Transverse colon (tissue), 4 donors: Measurements from ENCODE around the gene TAAR8.

Experiments used
- CTCF ChIP-seq, 5 experiments: fragments of 200-600 bp in 3 of 5; fragments of 450-650 bp in 2 of 5; sonication (generic) in 3 of 5; IDR thresholded peaks; 1 replicate in 2 of 5; 2 replicates in 3 of 5; pipeline ENCODE4 v1.5.1; 2016 to 2017; ENCODE audit warnings: antibody characterized with exemption in 5 of 5, inconsistent platforms in 3 of 5, mild to moderate bottlenecking in 2 of 5, moderate library complexity in 1 of 5
- EP300 ChIP-seq: sonication (generic); formaldehyde crosslinking; IDR thresholded peaks from one replicate; pipeline ENCODE4 v1.6.1; 2017; ENCODE audit warnings: antibody characterized with exemption, low read depth
- POLR2AphosphoS5 ChIP-seq, 3 donors: sonication (generic); formaldehyde crosslinking; IDR thresholded peaks; one replicate each; pipeline ENCODE4 v1.6.1; 2016; ENCODE audit warnings: antibody characterized with exemption in 3 of 3

GRCh38 chr6:132571774-132572173 lies 19.3 kb downstream of the TAAR8 start:
- TF ChIP-seq CTCF (IDR thresholded peaks at IDR 0.05) (no peak), EP300 (no peak), POLR2AphosphoS5 (IDR thresholded peaks at IDR 0.05) (no peak)
